ENCODE measurements around the gene ATRN. TPM values are rescaled to one million over a fixed set of nuclear protein-coding genes. Genes with fewer than 3 reads are reported as not detected.
"Not testable (repeated sequence)": the region's sequence is repeated elsewhere in the genome, so short reads cannot be mapped to it uniquely, and the experiment has no call there.

Gene ATRN
- total RNA-seq, 1 donor from 2014 or later: 63.8 TPM

DNA sequence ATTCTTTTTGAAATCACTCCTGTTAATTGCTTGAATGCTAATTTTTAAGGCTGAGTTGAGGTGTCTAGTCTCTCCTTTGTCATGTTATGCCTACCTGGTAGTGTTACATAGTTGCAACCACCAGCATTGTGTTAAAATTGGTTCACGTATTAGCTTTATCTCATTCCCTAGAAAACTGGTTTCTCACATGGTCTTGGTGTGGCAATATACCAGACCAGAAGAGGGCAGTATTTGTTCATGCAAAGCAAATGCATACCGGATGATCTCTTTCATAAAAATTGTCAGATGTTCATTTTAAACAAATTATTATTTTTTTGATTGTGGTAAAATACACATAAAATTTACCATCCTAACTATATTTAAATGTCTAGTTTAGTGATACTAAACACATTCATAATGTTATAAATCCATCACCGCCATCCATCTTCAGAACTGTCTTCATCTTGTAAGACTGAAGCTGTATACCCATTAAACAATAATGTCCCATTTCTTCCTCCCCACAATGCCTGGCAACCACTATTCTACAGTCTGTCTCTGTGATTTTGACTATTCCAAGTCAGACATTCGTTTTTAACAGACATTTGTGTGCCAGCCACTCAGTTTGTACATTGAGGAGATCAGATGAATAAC, 92.8 kb downstream of the ATRN start:
- no peak for DNase-seq

DNA sequence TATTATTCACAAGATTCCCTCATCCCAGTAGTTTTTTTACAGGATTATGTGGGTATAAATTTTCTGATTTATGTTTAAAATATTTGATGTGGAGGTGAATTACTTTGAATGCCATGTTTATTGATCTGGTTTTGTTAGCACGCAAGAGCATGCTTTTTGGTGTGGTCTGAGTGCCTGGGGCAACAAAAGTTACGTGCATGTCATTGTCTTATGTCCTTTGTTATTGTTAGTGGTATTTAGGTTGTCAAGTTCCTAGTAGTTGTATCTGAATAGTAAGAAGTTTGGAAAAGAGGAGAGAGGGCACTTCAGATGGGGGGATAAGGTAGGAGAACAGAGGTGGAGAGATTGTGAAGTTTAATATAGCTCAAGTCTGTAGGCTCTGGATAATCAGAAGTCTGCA, 95.0 kb downstream of the ATRN start:
- DNase-seq: no peak

GRCh38 chr20:3572151-3572550, 101.3 kb downstream of the ATRN start:
- no peak for DNase-seq

DNA sequence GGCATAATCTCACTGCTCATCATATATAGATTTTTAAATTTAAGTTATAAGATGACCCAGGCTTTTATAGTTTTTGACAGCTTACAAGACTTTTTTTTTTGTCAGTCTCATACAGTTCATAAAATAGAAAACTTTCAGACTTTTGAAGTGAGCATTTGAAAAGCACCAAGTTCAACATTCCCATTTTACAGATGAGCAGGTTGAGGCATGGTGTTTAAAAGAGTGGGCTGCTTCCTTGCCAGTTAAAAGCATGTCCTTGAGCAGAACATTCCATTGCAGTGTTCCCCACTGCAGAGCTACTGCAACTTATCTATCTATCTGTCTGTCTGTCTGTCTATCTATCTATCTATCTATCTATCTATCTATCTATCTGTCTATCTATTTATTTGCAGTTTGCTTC, 105.5 kb downstream of the ATRN start:
- DNase-seq: no peak

DNA sequence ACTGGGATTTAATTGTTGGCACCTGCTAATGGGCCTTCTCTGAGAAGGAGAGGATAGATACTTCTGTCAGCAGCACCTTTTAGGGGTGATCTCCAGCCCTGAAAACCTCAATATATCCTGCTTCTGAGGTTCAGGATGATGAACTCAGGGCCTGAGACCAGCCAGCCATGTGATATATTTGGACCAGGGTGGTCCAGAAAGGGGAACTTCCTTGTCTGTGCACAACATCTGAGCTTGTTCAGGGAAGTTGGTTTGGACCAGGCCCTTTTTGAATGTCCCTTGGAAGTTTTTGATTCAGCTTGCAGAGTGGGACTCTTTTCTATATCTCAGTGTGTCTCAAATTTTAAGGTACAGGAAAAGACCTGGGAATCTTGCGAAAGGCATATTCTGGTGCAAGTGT, 106.5 kb downstream of the ATRN start:
- DNase-seq: no peak

GRCh38 chr20:3580412-3580811, 109.6 kb downstream of the ATRN start:
- DNase-seq: no peak

GRCh38 chr20:3583765-3584164, 112.9 kb downstream of the ATRN start:
- no peak for DNase-seq

- DNase-seq: no peak
These were observed 115.3 kb downstream of the ATRN start for GRCh38 chr20:3586093-3586492.

DNA sequence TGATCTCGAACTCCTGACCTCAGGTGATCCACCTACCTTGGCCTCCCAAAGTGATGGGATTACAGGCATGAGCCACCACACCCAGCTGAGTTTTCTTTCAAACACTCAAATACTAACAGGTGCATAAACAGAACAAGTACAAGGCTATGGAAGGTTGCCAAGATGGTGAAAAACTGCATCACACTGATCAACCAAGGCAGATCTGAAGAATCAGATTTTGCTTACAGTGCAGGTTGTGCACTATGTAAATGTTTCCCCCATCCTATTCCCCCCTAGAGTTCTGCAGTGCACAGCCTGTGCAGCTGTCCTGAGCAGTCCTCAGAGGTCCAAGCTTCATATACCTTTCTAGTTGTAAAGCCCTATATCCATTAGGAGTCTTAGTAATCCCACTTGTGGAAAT, 119.3 kb downstream of the ATRN start:
- no peak for DNase-seq

GRCh38 chr20:3592931-3593330, 122.1 kb downstream of the ATRN start:
- no peak for DNase-seq

GRCh38 chr20:3595541-3595940, 124.7 kb downstream of the ATRN start:
- DNase-seq: no peak

- no peak for DNase-seq
These were observed 132.3 kb downstream of the ATRN start for GRCh38 chr20:3603108-3603507.

GRCh38 chr20:3605386-3605886, 134.6 kb downstream of the ATRN start:
- DNase-seq: not testable (repeated sequence)

GRCh38 chr20:3606021-3606420, 135.2 kb downstream of the ATRN start:
- DNase-seq: no peak

GRCh38 chr20:3611901-3612300, 141.1 kb downstream of the ATRN start:
- DNase-seq: no peak

DNA sequence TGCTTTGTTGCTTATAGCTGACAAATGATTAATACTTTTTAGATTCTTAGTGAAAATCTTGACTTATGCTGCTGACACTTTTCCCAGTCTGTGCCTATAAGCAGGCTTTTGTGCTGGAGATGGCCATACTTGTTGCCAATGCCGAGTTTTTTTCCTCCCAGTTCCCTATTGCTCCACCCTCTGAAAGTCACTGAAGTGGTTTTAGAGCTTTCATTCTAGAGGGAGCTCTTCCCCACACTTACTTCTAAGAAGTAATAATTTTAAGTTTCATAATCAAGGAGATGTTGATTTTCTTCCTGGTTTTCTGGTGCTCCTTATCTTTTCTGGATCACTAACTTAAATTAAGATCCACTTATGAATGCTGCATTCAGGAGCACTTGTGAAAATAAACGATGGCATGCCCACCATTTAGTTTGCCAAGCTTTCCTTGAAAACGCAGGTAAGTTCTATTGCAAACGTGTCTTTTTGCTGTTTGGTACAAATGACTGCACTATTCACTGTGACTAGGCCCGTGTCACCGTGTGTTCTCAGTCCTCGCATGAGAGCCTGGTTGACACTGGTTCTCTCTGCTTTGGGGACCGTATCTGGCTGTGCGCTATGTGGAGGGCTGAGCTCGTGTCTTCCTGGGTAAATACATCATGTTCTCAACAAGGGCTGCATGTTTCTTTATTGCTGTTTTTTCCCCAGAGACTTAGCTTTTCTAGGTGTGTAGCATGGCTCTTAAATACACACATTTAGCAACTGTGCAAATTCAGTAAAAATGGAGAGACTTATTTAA, 142.2 kb downstream of the ATRN start:
- DNase-seq: no peak

- DNase-seq: peak; percentile 19
These were observed 143.1 kb downstream of the ATRN start for GRCh38 chr20:3613821-3614440.

- no peak for DNase-seq
These were observed 143.6 kb downstream of the ATRN start for GRCh38 chr20:3614466-3614865.

- DNase-seq: not testable (repeated sequence)
These were observed 144.5 kb downstream of the ATRN start for GRCh38 chr20:3615171-3615840.

- no peak for DNase-seq
These were observed 145.4 kb downstream of the ATRN start for GRCh38 chr20:3616250-3616649.

DNA sequence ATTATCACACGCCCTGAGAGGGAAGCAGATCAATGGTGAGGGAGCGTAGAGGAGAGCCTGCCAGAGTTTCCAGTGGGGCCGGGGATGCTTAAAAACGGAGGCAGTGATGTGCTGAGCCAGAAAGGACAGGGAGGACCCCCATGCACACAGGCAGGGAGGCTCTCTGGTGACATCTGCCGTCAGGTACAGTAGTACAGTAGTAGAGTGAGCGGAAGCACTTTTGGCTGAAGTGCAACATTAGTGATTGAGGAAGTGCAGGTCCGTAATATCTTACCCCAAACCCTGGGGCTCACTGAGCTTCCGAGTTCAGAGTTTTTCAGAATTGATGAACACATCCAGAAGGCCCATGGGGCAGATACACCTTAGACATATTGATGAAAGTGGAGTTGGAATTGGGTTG, 150.3 kb downstream of the ATRN start:
- DNase-seq: no peak

GRCh38 chr20:3622406-3622805, 151.6 kb downstream of the ATRN start:
- DNase-seq: no peak

- no peak for DNase-seq
These were observed 156.7 kb downstream of the ATRN start for GRCh38 chr20:3627476-3627875.

Measured in occipital lobe (tissue), 2 donors.